Liver (tissue), 9 donors: Measurements from ENCODE around the gene RNH1. TPM values are rescaled to one million over a fixed set of nuclear protein-coding genes. Genes with fewer than 3 reads are reported as not detected.

ENCODE experiments used
- DNase-seq: peaks from one replicate; pipeline ENCODE4 v3.0.0-alpha.2; 2017; ENCODE audit warnings: low spot score
- H3K27ac ChIP-seq, 2 donors: one replicate each; pipeline ENCODE4 v1.7.0; 2013; ENCODE audit warnings: inconsistent platforms in 2 of 2, low read length in 2 of 2, control low read depth in 1 of 2, low read depth in 1 of 2, mild to moderate bottlenecking in 1 of 2
- H3K27me3 ChIP-seq, 4 donors: one replicate each; pipeline versions ENCODE4 v1.6.1 to v1.7.0; 2013; ENCODE audit warnings: low read length in 3 of 4, inconsistent platforms in 1 of 4, mild to moderate bottlenecking in 1 of 4, moderate library complexity in 1 of 4; ENCODE audit not compliant: control insufficient read depth in 4 of 4, insufficient read depth in 4 of 4
- H3K36me3 ChIP-seq, 4 donors: one replicate each; pipeline versions ENCODE4 v1.6.1 to v1.7.0; 2013; ENCODE audit warnings: low read length in 3 of 4, mild to moderate bottlenecking in 3 of 4, low read depth in 1 of 4, moderate library complexity in 1 of 4; ENCODE audit not compliant: control insufficient read depth in 4 of 4, insufficient read depth in 3 of 4
- H3K4me1 ChIP-seq, 4 donors: one replicate each; pipeline versions ENCODE4 v1.6.1 to v1.7.0; 2013; ENCODE audit warnings: low read length in 3 of 4, mild to moderate bottlenecking in 3 of 4, moderate library complexity in 1 of 4; ENCODE audit not compliant: control insufficient read depth in 4 of 4, insufficient read depth in 4 of 4
- H3K4me3 ChIP-seq, 3 donors: one replicate each; pipeline versions ENCODE4 v1.6.1 to v1.7.0; 2013; ENCODE audit warnings: low read length in 3 of 3, control low read depth in 1 of 3, low read depth in 1 of 3, mild to moderate bottlenecking in 1 of 3
- H3K9ac ChIP-seq, 2 donors: one replicate each; pipeline ENCODE4 v1.7.0; 2013; ENCODE audit warnings: low read length in 2 of 2, mild to moderate bottlenecking in 2 of 2, moderate library complexity in 2 of 2, control low read depth in 1 of 2, low read depth in 1 of 2
- H3K9me3 ChIP-seq, 4 donors: one replicate each; pipeline versions ENCODE4 v1.6.1 to v1.7.0; 2013; ENCODE audit warnings: low read length in 3 of 4; ENCODE audit not compliant: control insufficient read depth in 4 of 4
- EGR1 ChIP-seq, 2 donors: IDR thresholded peaks; 2 replicates each; pipeline ENCODE4 v1.6.1; 2016 to 2018; ENCODE audit warnings: antibody characterized with exemption in 2 of 2, low read depth in 2 of 2
- FOXA1 ChIP-seq: IDR thresholded peaks from 2 replicates; pipeline ENCODE4 v1.6.1; 2016; ENCODE audit warnings: antibody characterized with exemption
- FOXA2 ChIP-seq: IDR thresholded peaks from 2 replicates; pipeline ENCODE4 v1.6.1; 2016; ENCODE audit warnings: antibody characterized with exemption
- GABPA ChIP-seq, 2 donors: IDR thresholded peaks in 1 of 2; conservative IDR thresholded peaks in 1 of 2; 2 replicates each; pipeline ENCODE4 v1.6.1; 2016; ENCODE audit warnings: antibody characterized with exemption in 2 of 2, mild to moderate bottlenecking in 1 of 2, moderate library complexity in 1 of 2
- HNF4A ChIP-seq, 2 donors: conservative IDR thresholded peaks; 2 replicates each; pipeline ENCODE4 v1.6.1; 2016; ENCODE audit warnings: antibody characterized with exemption in 2 of 2, mild to moderate bottlenecking in 2 of 2
- HNF4G ChIP-seq: IDR thresholded peaks from 2 replicates; pipeline ENCODE4 v1.6.1; 2016; ENCODE audit warnings: antibody characterized with exemption
- JUND ChIP-seq, 2 donors: IDR thresholded peaks; 2 replicates each; pipeline ENCODE4 v1.6.1; 2016; ENCODE audit warnings: antibody characterized with exemption in 2 of 2
- NR2F2 ChIP-seq: IDR thresholded peaks from 2 replicates; pipeline ENCODE4 v1.6.1; 2016; ENCODE audit warnings: antibody characterized with exemption
- RAD21 ChIP-seq, 2 donors: IDR thresholded peaks; 2 replicates each; pipeline ENCODE4 v1.6.1; 2016; ENCODE audit warnings: antibody characterized with exemption in 2 of 2, mild to moderate bottlenecking in 2 of 2
- RXRA ChIP-seq, 2 donors: IDR thresholded peaks; 2 replicates each; pipeline ENCODE4 v1.6.1; 2017 to 2018; ENCODE audit warnings: antibody characterized with exemption in 2 of 2, mild to moderate bottlenecking in 1 of 2
- SP1 ChIP-seq: IDR thresholded peaks from 2 replicates; pipeline ENCODE4 v1.6.1; 2018; ENCODE audit warnings: antibody characterized with exemption, mild to moderate bottlenecking
- TAF1 ChIP-seq: conservative IDR thresholded peaks from 2 replicates; pipeline ENCODE4 v1.6.1; 2016; ENCODE audit warnings: antibody characterized with exemption, mild to moderate bottlenecking
- YY1 ChIP-seq: IDR thresholded peaks from 2 replicates; pipeline ENCODE4 v1.6.1; 2016; ENCODE audit warnings: antibody characterized with exemption, mild to moderate bottlenecking
- WGBS: extraction: QIAGEN DNeasy Blood & Tissue Kit; methylation state at CpG from one replicate; pipeline ENCODE4 v1.1.7; 2013; 5-methylcytosine and 5-hydroxymethylcytosine counted together
- polyA plus RNA-seq, 2 donors: library from polyadenylated mRNA; stranded (reverse) in 1 of 2; unstranded in 1 of 2; fragments of 200-250 nt in 1 of 2; fragments of >200 nt in 1 of 2; fragmentation: Nextera tagmentation in 1 of 2; extraction: Ambion mirVana in 1 of 2; gene quantifications; one replicate each; pipeline versions ENCODE4 v1.2.1 to v1.2.3, GENCODE V29; 2013 to 2015
- total RNA-seq, 2 donors: library from RNA; depleted of rRNA; stranded (reverse); fragments of >200 nt; gene quantifications; one replicate each; pipeline ENCODE4 v1.2.3, GENCODE V29; 2014
- TF ChIP-seq, protein P1 (sequence below): IDR thresholded peaks from 2 replicates; pipeline ENCODE4 v1.6.1; 2016; ENCODE audit warnings: antibody characterized with exemption, mild to moderate bottlenecking
- TF ChIP-seq, protein P2 (sequence below): IDR thresholded peaks from 2 replicates; pipeline ENCODE4 v1.6.1; 2016; ENCODE audit warnings: antibody characterized with exemption
- TF ChIP-seq, protein P3 (sequence below): fragments of 150-350 bp; IDR thresholded peaks from 2 replicates; pipeline ENCODE4 v1.5.1; 2017; ENCODE audit warnings: improper control_type of control experiment, low read depth, low read length; ENCODE audit not compliant: missing input control
- TF ChIP-seq, protein P4 (sequence below): IDR thresholded peaks from 2 replicates; pipeline ENCODE4 v1.6.1; 2016; ENCODE audit warnings: antibody characterized with exemption
- TF ChIP-seq, protein P5 (sequence below): IDR thresholded peaks from 2 replicates; pipeline ENCODE4 v1.6.1; 2016; ENCODE audit warnings: antibody characterized with exemption
- donor health status: healthy.
- donor health status: healthy.
- donor health status: healthy.
- donor health status: healthy.
- donor health status: healthy.

Gene RNH1
- total and polyA plus RNA-seq, 4 donors = 68.5 to 99.1 (median 76.8) TPM

DNA sequence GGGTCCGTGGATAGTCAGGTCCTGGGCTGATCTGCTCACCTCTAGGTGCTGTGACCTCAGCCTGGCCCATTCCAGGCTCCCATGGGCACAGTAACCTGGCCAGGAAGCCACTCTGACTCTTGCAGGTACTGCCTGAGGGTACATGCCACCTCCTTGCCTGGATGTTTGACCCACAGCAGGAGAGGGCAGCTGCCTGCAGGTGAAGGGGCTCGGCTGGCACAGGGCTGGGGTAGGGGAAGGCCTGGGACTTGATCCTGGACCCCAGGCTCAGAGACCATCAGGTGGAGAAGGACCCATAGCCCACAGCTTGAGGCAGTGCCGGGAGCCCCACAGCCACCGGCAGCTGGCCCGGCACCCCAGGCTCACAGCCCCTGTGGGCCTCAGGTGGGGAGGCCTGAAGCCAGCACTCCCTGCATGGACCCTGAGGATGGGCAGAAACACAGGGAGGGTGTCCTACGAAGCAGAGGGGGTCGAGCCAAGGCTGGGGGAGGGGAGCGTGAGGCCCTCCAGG lies 33.0 kb upstream of the RNH1 start:
- TF ChIP-seq, protein P1, sequence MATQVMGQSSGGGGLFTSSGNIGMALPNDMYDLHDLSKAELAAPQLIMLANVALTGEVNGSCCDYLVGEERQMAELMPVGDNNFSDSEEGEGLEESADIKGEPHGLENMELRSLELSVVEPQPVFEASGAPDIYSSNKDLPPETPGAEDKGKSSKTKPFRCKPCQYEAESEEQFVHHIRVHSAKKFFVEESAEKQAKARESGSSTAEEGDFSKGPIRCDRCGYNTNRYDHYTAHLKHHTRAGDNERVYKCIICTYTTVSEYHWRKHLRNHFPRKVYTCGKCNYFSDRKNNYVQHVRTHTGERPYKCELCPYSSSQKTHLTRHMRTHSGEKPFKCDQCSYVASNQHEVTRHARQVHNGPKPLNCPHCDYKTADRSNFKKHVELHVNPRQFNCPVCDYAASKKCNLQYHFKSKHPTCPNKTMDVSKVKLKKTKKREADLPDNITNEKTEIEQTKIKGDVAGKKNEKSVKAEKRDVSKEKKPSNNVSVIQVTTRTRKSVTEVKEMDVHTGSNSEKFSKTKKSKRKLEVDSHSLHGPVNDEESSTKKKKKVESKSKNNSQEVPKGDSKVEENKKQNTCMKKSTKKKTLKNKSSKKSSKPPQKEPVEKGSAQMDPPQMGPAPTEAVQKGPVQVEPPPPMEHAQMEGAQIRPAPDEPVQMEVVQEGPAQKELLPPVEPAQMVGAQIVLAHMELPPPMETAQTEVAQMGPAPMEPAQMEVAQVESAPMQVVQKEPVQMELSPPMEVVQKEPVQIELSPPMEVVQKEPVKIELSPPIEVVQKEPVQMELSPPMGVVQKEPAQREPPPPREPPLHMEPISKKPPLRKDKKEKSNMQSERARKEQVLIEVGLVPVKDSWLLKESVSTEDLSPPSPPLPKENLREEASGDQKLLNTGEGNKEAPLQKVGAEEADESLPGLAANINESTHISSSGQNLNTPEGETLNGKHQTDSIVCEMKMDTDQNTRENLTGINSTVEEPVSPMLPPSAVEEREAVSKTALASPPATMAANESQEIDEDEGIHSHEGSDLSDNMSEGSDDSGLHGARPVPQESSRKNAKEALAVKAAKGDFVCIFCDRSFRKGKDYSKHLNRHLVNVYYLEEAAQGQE = no peak
- no peak for TF ChIP-seq YY1
- TF ChIP-seq HNF4G = no peak
- TF ChIP-seq, protein P2, sequence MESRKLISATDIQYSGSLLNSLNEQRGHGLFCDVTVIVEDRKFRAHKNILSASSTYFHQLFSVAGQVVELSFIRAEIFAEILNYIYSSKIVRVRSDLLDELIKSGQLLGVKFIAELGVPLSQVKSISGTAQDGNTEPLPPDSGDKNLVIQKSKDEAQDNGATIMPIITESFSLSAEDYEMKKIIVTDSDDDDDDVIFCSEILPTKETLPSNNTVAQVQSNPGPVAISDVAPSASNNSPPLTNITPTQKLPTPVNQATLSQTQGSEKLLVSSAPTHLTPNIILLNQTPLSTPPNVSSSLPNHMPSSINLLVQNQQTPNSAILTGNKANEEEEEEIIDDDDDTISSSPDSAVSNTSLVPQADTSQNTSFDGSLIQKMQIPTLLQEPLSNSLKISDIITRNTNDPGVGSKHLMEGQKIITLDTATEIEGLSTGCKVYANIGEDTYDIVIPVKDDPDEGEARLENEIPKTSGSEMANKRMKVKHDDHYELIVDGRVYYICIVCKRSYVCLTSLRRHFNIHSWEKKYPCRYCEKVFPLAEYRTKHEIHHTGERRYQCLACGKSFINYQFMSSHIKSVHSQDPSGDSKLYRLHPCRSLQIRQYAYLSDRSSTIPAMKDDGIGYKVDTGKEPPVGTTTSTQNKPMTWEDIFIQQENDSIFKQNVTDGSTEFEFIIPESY = no peak
- no peak for TF ChIP-seq NR2F2
- TF ChIP-seq TAF1 = no peak
- no peak for TF ChIP-seq RXRA (IDR thresholded peaks at IDR 0.05)
- no peak for TF ChIP-seq HNF4A (conservative IDR thresholded peaks at IDR 0.05)
- no peak for TF ChIP-seq FOXA1
- TF ChIP-seq GABPA (IDR thresholded peaks at IDR 0.05 in 1 of 2, conservative IDR thresholded peaks at IDR 0.05 in 1 of 2) = no peak
- TF ChIP-seq EGR1 (IDR thresholded peaks at IDR 0.05; ENCODE audit: low read depth in 2 of 2) = no peak
- no peak for TF ChIP-seq SP1
- TF ChIP-seq, protein P3, sequence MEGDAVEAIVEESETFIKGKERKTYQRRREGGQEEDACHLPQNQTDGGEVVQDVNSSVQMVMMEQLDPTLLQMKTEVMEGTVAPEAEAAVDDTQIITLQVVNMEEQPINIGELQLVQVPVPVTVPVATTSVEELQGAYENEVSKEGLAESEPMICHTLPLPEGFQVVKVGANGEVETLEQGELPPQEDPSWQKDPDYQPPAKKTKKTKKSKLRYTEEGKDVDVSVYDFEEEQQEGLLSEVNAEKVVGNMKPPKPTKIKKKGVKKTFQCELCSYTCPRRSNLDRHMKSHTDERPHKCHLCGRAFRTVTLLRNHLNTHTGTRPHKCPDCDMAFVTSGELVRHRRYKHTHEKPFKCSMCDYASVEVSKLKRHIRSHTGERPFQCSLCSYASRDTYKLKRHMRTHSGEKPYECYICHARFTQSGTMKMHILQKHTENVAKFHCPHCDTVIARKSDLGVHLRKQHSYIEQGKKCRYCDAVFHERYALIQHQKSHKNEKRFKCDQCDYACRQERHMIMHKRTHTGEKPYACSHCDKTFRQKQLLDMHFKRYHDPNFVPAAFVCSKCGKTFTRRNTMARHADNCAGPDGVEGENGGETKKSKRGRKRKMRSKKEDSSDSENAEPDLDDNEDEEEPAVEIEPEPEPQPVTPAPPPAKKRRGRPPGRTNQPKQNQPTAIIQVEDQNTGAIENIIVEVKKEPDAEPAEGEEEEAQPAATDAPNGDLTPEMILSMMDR = no peak
- no peak for TF ChIP-seq FOXA2
- no peak for TF ChIP-seq RAD21 (IDR thresholded peaks at IDR 0.05)
- TF ChIP-seq, protein P4, sequence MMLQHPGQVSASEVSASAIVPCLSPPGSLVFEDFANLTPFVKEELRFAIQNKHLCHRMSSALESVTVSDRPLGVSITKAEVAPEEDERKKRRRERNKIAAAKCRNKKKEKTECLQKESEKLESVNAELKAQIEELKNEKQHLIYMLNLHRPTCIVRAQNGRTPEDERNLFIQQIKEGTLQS = no peak
- TF ChIP-seq, protein P5, sequence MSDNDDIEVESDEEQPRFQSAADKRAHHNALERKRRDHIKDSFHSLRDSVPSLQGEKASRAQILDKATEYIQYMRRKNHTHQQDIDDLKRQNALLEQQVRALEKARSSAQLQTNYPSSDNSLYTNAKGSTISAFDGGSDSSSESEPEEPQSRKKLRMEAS = no peak
- TF ChIP-seq JUND (IDR thresholded peaks at IDR 0.05) = no peak
- Histone ChIP-seq H3K9me3 (no peaks in the 10 kb centered on the region), H3K36me3 (no peaks in the 10 kb centered on the region), H3K4me1 (peaks cover 6 to 22% (median 16%) of the 10 kb centered on the region in 4 donors), H3K4me3 (no peak overlapping the region), H3K27me3 (no peaks in the 10 kb centered on the region), H3K9ac (no peak overlapping the region), H3K27ac (no peak overlapping the region)
- DNase-seq = no peak
- WGBS = 95% methylated on average over 8 of the region's 8 CpGs
